ENCODE measurements around the gene VIL1. TPM values are rescaled to one million over a fixed set of nuclear protein-coding genes. Genes with fewer than 3 reads are reported as not detected.

The VIL1 gene
- total and polyA plus RNA-seq, 9 of the 15 experiments (the other 6 are each of a cell fraction or from before 2014, with no cell fraction given), result 0.51 to 2.7 (median 1.2) TPM

GRCh38 chr2:218395826-218396687, 22.9 kb upstream of the VIL1 start (continued):
- TF ChIP-seq ZNF197 (CRISPR knock-in tag; IDR thresholded peaks at IDR 0.05; ENCODE audit: low read depth), result 0 out of 2 replicates have a peak, but pooled peaks have one; percentile 65
- no peak for TF ChIP-seq POLR3A (IDR thresholded peaks at IDR 0.05; ENCODE audit: borderline replicate concordance, extremely low read depth, insufficient read depth, insufficient read length)
- TF ChIP-seq TCF7 (IDR thresholded peaks at IDR 0.05; ENCODE audit: borderline replicate concordance), result 0 out of 2 replicates have a peak, but pooled peaks have one; percentile 9
- TF ChIP-seq ZNF395 (CRISPR knock-in tag; IDR thresholded peaks at IDR 0.05), result no peak
- 0 out of 2 replicates have a peak, but pooled peaks have one; percentile 19 for TF ChIP-seq ERF (CRISPR knock-in tag; IDR thresholded peaks at IDR 0.05)
- TF ChIP-seq RB1 (IDR thresholded peaks at IDR 0.05; ENCODE audit: low read depth), result peak; percentile 95
- TF ChIP-seq CBX5 (IDR thresholded peaks at IDR 0.05; ENCODE audit: borderline replicate concordance, low read depth), result no peak
- no peak for TF ChIP-seq PRPF4 (IDR thresholded peaks at IDR 0.05; ENCODE audit: insufficient read depth, low read depth, low read length, poor library complexity, severe bottlenecking)
- no peak for TF ChIP-seq ZNF445 (CRISPR knock-in tag; IDR thresholded peaks at IDR 0.05; ENCODE audit: low read depth)
- peak; percentile 43; the same call in 1 of the 2 replicates for TF ChIP-seq GABPB1 (CRISPR knock-in tag; IDR thresholded peaks at IDR 0.05)
- TF ChIP-seq SMARCE1 (IDR thresholded peaks at IDR 0.05), result no peak
- TF ChIP-seq REST (IDR thresholded peaks at IDR 0.05; ENCODE audit: borderline replicate concordance), result peak; percentile 76
- TF ChIP-seq REST (CRISPR knock-in tag; IDR thresholded peaks at IDR 0.05; ENCODE audit: low read depth), result no peak
- no peak for TF ChIP-seq THRB (CRISPR knock-in tag; conservative IDR thresholded peaks at IDR 0.05)

Measured in K562 (cell line).